GM18498 (cell line): Measurements from ENCODE around the gene ODC1.
"Not testable (repeated sequence)": the region's sequence is repeated elsewhere in the genome, so short reads cannot be mapped to it uniquely, and the experiment has no call there.

Experiments
- ATAC-seq: cut with Tn5 transposase; IDR thresholded peaks from one replicate; pipeline ENCODE4 v1.9.1; 2021; ENCODE audit warnings: mild to moderate bottlenecking, moderate library complexity; ENCODE audit not compliant: unreplicated experiment

ODC1 gene

DNA sequence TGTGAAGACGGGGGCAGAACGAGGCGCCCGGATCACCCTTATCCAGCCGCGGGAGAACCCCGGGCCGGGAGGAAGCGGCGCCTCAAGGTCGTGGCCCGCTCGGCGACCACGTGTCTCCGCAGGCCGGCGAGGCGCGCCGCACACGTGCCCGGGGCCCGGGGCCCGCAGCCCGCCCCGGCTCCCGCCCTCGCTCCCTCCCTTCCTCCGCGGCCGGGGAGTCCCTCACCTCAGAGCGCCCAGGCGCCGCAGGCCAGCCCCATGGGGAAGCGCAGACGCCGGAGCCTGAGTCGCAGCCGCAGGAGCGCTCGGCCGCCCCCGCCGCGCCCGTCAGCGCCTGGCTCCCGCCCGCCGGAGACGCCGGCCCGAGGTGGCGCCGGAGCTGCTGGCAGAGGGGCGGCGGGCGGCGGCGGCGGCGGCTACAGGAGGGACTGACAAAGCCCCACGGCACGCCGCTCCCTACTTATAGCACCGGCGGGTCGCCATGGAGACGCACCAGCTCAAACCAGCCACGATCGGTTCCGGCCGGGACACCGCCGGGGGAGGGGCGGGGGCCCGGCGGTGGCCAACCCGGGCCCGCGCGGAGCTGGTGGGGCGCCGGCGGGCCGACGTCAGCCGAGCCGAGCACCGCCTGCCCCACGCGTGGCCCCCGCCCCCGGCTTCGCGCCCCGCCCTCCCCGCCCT lies at the start of gene ODC1:
Gene ODC1, minus strand, starts transcription at position 433 of the 681 bp plus-strand sequence. CDS start 3,295 bp downstream, outside the sequence.
- peak; percentile 78 for ATAC-seq

DNA sequence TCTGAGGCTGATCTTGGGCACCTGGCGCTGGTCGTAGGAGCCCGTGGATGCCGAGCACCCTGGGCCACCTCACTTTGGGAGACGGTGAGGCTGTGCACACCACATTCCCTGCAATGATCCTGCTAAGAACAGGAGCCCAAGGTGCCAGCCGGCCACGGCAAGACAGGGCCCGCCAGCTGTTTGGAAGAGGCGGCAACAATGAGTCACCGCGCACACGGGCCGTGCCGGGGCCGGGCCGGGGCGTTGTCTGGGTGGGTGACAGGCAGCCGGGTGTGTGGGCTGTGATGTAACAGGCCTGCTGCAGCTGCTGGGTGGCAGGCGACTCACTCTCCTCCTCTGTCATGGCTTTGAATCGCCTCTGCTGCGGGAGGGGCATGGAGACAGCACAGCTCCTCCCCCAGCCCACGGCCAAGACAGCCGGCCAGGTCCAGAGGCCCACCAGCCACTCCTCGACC lies 49.7 kb upstream of the ODC1 start:
- ATAC-seq: no peak

DNA sequence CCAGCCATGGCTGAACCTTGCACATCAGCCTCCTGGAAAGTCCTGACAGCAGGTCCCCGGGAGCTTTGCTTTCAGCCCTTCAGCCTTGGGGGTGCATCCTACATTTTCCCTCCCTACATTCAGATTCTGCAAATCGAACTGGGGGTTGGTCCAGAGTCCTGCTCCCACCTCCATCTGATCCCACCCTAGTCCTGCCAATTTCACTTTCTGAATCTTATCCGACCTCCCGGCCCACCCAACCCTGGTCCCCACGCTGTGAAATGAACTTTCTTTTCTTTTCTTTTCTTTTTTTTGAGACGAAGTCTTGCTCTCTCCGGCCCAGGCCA lies 47.8 kb upstream of the ODC1 start:
- ATAC-seq: no peak

DNA sequence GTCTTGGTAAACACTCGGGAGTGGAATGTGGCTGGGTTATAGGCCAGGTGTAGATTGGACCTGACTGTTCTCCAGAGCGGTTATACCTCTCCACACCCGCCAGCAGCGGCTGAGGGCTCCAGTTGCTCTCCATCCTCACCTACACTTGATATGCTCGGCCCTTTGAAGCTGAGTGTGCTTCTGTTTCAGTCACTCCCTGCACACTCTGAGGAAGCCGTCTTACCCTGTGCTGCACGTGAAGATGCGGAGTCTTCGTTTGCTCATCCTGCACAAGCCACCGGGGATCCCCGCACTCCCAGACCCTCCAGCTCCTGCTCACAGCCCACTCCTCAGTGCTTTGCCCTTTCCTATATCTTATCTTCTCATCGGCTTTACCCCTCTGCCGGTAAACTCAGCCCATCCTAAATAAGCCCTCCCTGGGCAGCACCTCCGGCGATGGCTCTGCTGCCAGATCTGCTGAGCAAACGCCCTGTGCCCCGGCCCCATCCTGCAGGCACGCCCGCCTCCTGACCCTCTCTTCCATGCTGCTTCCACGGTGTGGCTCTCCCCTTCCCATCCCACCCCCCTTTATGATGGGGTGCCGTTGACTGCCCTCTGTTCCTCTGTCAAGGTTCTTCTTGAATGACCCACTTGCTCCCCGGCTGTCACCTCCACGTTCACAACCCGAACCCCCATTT lies 47.3 kb upstream of the ODC1 start:
- ATAC-seq: no peak

DNA sequence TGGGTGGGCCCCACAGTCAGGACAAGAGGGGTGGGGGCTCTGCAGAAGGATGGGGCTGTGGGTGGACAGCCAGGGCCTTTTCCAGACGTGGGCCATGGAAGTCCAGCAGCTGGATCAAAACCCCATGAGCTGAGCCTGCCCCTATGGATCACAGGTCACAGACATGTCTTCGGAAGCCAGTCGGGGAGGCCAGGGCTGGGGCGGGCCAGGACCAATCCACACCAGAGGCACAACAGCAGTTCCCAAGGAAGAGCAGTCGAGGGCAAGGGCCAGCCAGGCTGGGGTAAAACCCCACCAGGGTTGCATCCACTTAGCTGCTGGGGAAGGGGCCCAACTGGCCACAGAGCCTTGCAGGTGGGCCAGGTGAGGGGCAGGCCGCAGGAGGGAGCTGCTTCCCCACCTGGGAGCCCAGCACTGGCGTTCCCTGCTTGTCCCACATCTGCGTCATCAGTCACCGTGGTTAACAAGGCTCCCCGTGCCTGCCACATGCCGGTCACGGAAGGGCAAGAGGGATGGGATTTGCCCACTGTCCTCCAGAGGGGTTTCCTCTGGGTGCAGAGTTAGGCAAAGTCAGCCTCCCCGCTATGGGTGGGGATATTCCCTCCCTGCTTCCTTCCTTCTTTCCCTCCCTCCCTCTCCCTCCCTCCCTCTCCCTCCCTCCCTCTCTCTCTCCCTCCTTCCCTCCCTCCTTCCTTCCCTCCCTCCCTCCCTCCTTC lies 46.4 kb upstream of the ODC1 start:
- ATAC-seq: no peak

DNA sequence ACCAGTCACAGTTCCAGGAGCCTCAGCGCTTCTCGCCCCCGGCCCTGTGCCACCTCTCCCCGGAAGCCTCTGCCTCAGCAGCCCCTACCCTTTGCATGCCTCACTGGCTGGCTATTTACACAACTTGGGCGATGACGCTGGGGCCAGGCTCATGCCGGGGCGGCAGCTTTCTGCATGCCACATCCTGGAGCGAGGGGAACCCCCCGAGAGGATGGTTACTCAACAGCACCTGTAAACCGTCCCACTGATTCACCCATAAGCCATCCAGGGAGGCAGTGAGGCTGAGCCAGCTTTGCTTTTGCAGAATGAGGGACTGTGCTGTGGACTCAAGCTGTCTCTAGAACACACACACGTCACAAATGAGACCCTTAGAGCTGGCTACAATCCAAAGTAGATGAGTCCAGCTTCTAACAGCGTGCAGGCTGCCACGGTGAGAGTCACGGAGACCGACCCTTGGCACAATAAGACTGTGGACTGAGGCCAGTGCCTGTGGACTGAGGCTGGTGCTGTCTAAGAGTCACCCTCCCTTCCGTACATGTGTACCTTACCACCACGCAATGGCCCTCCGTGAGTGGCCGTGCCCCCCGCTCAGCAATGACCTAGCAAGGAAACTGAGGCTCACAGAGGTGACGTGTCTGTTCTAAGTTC lies 45.6 kb upstream of the ODC1 start:
- peak; percentile 98 for ATAC-seq

DNA sequence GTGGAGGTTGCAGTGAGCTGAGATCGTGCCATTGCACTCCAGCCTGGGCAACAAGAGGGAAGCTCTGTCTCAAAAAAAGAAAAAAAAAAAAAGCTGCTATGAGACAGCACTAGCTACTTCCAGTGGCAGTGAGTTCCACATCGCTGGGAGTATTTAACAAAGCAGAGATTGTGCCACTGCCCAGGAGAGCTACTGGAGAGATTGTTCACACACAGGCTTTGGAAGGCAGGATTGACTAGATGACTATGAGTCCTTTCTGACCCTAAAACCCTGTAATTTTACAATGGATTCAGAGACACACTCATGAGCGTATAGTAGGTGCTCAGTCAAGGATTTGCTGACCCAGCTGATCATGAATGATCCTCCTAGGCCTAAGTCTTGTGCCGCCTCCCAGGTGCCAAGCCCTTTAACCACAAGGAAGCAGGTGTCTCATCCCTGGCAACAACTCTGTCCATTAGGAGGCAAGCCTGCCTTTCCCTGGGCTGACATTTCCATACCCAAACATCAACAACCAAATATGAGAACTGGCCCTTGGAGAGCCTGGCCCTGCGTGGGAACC lies 45.0 kb upstream of the ODC1 start:
- no peak for ATAC-seq

DNA sequence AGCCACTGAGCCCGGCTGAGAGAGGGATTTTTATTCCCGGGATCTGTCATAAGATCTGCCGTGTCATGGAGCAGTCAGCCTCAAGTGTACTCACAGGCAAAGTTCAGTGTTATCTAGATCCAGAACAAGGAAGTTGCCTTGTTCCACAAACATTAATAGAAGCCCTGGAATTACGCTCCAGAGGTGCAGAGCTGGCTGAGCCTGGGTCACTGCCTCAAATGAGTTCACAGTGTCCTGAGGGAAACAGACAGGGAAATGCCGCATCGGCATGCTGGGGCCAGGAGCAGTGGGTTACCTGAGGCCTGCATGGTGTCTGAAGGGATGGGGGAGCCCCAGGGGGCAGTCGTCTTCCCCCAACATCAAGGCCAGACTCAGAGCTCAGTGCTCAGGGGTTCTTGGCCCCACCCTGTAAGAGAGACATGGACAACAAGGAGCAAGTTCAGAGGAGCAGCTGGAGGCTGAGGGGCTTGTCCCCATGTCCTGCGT lies 42.7 kb upstream of the ODC1 start:
- ATAC-seq: no peak

DNA sequence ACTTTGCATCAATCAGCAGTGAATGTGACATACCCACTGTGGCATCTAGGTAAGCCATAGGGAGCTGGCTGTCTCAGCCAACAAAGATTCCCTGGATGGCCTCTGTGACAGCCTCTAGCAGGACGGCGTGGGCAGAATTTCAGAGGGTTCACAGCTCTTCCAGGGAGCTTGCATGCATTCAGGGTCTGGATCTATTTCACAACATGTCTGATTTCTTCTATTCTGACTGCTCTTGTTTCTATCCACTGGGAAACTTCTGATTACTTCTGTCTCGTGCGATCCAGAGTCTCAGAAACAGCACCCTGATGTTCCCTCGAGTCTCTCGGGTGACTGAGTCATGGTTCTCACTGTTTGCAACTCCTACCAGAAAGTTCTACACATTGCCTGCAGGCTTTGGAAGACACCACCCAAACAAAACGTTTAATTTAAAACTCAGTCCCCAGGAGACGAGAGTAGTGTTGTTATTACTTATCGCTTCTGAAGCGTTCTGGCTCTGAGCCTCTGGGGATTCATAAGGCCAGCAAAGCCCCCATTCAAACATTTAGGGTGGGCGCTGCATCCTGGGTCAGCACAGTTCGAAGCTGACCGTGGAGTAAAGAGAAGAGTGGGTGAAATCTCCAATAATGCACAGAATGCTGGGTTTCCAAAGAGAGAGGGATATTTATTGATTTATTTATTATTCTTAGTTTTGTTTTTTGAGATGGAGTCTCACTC lies 41.9 kb upstream of the ODC1 start:
- no peak for ATAC-seq

DNA sequence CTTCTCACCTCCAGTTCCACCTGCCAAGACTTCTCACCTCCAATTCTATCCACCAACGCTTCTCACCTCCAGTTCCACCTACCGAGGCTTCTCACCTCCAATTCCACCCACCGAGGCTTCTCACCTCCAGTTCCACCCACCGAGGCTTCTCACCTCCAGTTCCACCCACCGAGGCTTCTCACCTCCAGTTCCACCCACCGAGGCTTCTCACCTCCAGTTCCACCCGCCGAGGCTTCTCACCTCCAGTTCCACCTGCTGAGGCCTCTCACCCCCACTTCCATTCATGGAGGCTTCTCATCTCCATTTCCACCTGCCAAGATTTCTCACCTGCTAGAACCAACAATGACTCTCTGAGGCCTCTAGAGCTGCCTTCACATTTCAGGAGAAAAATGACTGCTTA lies 40.0 kb upstream of the ODC1 start:
- ATAC-seq: not testable (repeated sequence)

DNA sequence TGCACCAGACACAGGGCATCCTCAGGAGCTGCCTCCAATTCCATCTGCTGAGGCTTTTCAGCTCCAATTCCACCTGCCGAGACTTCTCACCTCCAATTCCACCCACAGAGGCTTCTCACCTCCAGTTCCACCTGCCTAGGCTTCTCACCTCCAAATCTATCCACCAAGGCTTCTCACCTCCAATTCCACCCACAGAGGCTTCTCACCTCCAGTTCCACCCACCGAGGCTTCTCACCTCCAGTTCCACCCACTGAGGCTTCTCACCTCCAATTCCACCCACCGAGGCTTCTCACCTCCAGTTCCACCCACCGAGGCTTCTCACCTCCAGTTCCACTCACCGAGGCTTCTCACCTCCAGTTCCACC lies 39.6 kb upstream of the ODC1 start:
- not testable (repeated sequence) for ATAC-seq

DNA sequence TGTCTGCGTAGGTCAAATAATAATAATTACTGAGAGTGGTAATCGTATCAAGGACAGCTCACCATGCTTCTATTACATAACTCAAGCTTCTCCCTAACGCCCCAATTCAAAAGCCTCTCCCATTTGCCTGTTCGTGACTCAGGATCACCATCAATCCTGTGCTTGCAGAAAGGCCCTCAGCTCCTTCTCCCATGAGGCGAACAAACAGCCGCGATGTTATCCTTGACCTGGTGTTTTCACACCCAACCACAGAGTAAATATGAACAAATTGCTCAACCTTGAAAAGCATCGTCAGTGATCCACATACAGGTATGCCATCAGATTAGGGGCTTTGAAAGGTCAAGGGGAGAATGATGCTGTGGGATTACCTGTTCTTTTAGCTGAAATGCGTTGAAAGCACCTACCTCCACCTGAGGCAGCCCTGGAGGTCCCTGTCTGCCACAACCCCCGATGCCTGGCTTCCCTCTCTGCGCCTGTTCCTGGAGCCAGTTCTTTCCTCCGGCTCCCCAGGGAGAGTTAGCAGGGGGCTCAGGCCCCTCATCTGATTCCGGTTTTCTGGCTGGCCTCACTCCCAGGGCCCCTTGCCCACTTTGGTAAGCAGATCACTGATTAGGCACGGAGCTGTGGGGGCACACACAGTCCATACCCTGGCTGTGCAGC lies 39.1 kb upstream of the ODC1 start:
- no peak for ATAC-seq

DNA sequence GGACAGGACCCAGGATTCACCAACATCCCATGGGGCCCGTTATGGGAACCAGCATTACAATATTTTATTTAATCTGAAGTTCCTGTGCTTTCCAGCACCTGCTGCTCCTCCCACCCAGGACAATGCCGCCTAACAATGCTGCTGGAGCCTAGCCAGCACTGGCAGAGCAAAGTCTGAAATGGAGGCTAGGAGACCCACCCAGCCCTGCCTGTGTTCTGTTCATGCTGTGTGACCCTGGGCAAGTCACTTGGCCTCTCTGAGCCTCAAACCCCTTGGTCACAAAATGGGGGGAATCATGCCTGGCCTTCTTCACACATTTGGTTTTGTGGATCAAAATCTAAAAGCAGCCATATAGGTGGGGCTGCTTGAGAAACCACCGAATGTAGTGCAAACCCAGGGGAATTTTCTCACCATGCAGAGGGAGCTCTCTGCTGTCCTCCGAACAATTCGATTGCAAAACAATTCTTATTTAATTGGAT lies 38.5 kb upstream of the ODC1 start:
- no peak for ATAC-seq

DNA sequence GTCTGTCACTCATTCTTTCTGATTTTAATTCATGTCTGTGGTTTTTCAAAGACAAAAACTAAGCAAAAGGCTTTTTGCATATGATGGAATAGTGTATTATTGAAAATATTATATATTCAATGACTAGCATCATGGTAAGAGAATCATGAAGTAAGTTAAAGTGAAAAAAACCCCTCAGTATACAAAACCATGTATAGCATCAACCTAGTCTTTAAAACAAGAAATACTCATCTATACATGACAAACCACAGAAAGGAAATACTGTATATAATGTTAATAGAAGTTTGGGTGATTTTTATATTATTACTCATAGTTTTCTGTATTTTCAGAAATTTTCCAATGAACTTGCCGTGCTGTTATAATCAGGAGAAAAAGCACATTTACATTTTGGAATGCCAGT lies 38.0 kb upstream of the ODC1 start:
- no peak for ATAC-seq

DNA sequence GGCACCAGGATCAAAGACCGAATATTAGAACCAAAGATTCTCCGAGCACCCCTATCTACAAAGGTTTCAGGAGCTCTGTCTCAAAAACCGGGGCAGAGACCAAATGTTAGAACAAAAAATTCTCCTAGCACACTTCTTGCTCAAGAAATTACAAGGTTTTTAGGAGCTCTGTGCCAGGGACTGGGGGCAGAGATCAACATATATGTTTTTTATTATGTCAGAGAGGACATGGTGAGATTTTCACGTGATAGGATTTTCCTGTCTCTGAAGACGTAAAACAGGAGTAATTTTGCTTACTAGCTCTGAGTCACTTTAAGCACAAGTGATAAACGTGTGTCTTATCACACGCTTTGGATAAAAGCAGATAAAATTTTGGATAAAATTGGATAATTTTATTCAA lies 34.8 kb upstream of the ODC1 start:
- ATAC-seq: no peak

DNA sequence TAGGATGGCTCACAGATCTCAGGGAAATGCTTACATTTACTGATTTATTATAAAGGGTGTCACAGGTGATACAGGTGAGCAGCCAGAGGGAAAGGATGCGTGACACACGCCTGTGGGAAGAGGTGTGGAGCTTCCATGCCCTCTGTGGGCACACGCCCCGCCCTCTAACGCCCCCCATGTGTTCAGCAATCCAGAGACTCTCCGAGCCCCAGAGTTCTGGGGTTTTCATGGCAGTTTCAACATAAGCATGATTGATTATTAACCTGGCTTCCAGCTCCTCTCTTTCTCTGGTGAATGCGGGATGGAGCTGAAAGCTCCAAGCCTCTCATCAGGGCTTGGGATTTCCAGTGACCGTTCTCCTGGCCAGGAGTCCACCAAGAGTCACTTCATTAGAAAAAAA lies 34.3 kb upstream of the ODC1 start:
- ATAC-seq: no peak

DNA sequence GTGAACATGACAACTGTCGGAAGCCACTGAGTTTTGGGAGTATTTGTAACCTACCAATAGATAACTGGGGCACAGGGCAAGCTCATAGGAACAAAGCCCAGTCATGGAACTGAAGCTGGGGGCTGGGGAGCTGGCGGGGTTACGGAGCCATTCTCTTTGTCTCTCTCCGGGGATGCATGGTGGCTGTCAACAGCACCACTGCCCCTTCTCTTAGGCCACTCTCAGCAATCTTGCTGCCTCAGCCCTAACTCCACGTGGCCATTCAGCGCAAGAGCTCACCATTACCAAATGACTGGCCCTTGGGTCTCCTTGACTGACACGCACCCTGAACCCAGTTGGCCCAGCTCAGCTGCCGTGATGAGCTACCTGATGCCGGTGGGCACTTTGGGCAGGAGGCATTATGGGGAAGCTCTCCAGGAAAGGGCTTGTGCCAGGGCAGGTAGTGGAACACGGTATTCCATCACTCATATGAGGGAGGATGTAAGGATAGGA lies 33.6 kb upstream of the ODC1 start:
- no peak for ATAC-seq

DNA sequence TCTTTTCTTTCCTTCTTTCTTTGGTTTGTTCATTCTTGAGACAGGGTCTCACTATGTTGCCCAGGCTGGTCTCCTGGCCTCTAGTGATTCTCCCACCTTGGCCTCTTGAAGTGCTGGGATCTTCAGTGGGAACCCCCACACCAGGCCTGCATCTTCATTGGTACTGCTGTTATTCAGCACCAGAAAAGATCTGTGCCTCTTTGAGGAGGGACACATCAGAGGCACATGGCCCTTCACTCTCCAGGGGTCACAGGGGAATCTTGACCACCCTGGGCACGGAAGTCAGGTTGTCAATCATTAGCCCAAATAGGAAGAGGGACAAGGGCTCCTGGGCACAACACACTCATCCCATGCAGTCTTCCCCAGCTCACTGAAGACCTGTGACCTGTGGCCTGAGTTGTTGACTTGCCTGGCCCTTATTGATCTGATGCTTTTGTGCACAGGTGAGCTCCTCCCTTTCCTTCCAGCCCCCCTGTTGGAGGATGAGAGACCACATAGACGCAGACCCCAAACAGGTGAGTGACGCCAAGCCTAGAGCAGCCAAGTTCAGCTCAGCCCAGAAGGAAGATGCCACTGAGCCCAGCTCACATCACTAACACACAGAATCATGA lies 33.0 kb upstream of the ODC1 start:
- ATAC-seq: no peak

DNA sequence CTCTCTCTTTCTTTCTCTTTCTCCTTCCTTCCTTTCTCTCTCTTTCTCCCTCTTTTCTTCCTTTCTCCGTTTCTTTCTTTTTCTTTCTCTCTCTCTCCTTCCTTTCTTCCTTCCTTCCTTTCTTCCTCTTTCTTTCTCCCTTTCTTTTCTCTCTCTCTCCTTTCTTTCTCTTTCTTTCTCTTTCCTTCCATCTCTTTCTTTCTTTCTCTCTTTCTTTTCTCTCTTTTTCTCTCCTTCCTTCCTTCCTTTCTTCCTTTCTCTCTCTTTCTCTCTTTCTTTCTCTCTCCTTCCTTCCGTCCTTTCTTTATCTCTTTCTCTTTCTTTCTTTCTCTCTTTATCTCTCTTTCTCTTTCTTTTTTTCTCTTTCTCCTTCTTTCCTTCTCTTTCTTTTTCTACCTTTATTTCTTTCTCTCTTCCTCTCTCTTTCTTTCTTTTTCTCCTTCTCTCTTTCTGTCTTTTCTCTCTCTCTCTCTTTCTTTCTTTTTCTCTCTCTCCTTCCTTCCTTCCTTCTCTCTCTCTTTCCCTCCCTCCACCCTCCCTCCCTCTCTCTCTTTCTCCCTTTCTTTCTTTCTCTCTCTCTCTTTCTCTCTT lies 32.3 kb upstream of the ODC1 start:
- ATAC-seq: no peak
